Fibroblast of skin of scalp (primary cell): ENCODE data around the gene SMO.
"Not testable (repeated sequence)": the region's sequence is repeated elsewhere in the genome, so short reads cannot be mapped to it uniquely, and the experiment has no call there.

ENCODE experiments used
- DNase-seq: peaks from one replicate; pipeline ENCODE4 v3.0.0-alpha.2; 2013

SMO gene

GRCh38 chr7:129240119-129240820 is 51.8 kb downstream of the SMO start:
- no peak for DNase-seq

GRCh38 chr7:129244220-129244619 is 55.8 kb downstream of the SMO start:
- no peak for DNase-seq

DNA sequence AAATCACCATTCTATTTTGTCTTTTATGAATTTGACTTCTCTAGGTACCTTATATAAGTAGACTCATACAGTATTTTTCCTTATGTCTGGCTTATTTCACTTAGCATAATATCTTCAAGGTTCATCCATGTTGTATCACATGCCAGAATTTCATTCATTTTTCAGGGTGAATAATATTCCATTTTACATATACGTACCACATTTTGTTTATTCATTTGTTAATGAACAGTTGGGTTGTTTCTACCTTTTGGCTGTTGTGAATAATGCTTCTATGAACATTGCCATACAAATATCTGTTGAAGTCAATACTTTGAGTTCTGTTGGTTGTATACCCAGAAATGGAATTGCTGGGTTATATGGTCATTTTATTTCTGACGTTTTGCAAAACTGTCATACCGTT is 57.1 kb downstream of the SMO start:
- DNase-seq, result no peak

DNA sequence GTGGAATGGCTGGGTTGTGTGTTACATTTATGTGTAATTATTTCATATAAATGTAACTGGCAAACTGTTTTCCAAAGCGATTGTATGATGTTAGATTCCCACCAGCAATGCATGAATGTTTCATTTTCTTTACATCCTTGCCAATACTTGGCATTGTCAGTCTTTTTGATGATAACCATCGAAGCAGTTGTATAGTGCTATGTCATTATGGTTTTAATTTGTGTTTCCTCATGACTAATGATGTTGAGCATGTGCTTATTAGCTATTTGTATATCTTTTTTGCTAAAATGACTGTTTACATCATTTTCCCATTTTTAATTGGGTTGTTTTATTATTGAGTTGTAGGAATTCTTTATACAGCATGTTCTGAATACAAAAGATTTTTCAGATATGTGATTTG is 58.7 kb downstream of the SMO start:
- no peak for DNase-seq

DNA sequence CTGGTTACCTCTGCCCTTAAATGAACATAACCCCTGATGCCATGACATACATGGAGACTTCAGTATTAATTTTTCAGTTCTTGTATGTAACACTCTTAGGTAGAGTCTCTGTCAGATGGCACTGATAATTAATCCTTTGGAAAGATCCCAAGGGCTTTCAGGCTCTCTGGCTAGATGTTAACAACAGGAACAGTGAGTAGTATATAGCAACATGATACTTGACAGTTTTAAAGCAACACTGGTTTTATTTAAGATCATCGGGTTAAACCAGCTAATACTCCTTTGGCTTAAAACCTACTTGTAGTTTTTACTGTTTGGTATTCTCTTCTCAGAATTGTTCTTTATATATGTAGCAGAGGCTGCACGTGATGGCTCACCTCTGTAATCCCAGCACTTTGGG is 63.7 kb downstream of the SMO start:
- no peak for DNase-seq

GRCh38 chr7:129252603-129253002 is 64.2 kb downstream of the SMO start:
- DNase-seq, result not testable (repeated sequence)

- no peak for DNase-seq
These were observed 67.4 kb downstream of the SMO start for GRCh38 chr7:129255800-129256199.

GRCh38 chr7:129256221-129256620 is 67.8 kb downstream of the SMO start:
- DNase-seq, result no peak

- DNase-seq, result no peak
These were observed 68.7 kb downstream of the SMO start for GRCh38 chr7:129257168-129257567.

DNA sequence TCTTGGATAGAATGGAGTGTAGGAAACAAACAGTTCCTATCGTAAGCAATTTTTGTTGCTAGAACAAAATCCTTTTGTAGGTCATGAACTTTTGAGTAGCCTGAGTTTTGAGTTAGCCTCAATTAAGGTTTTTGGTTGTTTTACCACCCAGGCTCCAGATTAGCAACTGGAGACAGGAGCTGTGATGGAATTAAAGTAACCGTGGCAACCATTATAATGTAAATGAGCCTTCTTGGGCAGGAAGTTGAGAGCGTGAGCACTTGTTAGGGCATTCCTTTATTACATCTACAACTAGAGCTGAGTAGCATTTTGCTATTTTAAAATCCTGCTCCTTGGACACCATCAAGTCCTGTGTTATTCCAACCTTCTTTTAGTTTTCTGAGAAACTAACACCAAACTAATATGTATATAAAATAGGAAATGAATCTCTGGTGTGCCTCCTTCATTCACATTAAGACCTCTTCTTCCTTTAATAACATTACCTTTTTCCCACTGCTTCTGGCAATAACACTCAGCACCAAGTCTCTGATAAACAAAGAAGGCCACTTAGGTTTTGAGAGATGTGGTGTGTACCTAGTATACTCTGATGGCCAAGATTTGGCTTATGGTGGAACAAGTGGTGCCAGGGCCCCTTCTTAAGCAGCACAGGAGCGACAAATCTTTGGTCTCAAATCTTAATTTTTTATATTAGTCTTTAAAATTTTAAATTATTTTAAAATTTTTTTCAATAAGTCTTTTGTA is 70.4 kb downstream of the SMO start:
- no peak for DNase-seq

- DNase-seq, result peak; percentile 33
These were observed 73.9 kb downstream of the SMO start for GRCh38 chr7:129262324-129262723.
